Measurements from ENCODE around the gene IL16.

The IL16 gene

DNA sequence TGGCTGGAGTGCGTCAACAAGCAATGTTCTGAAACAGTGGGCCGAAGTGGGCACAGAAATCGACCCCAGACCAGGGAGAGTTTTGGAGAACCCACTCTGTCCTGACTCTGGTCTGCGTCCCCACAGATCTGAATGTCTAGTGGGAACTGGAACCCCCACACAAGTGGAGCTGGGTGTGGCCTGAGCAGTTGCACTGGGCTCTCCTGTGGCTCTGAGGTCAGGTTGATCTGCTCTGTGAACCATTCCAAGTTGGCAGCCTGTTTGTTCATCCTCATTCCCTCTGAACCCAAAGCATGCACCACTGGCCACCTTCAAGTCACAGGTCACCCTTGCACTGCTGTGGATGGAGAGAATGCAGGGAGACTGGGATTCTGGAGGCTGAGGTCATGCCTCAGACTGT, 66.8 kb downstream of the IL16 start:
- Histone ChIP-seq H3K27me3 (ENCODE audit: control insufficient read depth in 1 of 2, insufficient read depth in 2 of 2, low read length in 2 of 2) (peaks cover 6 to 7% of the 10 kb centered on the region in 2 donors), H3K9me3 (ENCODE audit: control insufficient read depth in 1 of 2, low read length in 2 of 2) (no peaks in the 10 kb centered on the region), H3K9ac (ENCODE audit: low read depth in 1 of 2, low read length in 2 of 2) (no peak overlapping the region), H3K4me3 (ENCODE audit: low read depth in 1 of 2, low read length in 2 of 2) (no peak overlapping the region), H3K36me3 (ENCODE audit: control insufficient read depth in 1 of 2, insufficient read depth in 2 of 2, low read length in 2 of 2) (no peaks in the 10 kb centered on the region), H3K4me1 (ENCODE audit: control insufficient read depth in 1 of 2, insufficient read depth in 2 of 2, low read length in 2 of 2) (peaks cover 11 to 14% of the 10 kb centered on the region in 2 donors), H3K27ac (ENCODE audit: low read depth, low read length) (no peak overlapping the region)

DNA sequence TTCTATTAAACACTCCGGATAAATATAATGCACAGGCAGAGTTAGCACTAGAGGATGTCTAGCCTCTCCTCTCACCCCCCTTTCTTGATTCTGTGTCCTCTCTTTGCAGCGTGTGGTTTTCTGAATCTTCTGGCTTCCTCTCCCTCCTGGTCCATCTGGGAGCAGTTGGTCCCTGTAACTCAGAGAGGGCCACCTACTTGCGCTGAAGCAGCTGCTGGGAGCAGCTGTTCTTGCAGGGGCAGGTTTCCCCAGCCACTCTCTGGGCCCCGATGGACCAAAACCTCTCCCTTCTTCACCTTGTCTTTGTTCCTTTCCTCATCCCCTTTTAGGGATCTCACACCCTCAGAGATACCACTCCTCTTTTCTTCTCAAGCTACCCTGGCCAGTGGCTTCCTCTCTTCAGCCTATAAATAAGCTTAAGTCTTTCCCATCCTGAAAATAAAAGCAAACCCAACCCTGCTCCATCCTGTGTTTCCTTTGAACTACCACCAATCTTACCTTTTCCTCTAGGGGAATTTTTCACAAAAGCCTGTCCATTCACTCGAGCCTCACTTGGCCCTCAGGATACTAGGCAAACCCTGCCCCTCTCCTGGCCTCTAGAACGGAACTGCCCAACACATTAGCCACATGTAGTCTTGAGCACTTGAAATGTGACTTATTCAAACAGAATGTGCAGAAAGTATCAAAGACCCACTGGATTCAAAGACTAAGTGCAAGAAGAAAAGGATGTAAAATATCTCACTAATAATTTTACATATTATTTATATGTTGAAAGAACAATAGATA, 67.6 kb downstream of the IL16 start:
- no peak overlapping the region for H3K9ac ChIP-seq (ENCODE audit: low read depth in 1 of 2, low read length in 2 of 2)

GRCh38 chr15:81265256-81265943, 68.7 kb downstream of the IL16 start:
- no peak overlapping the region for H3K9ac ChIP-seq (ENCODE audit: low read depth in 1 of 2, low read length in 2 of 2)
- peaks cover 11 to 14% of the 10 kb centered on the region in 2 donors for H3K4me1 ChIP-seq (ENCODE audit: control insufficient read depth in 1 of 2, insufficient read depth in 2 of 2, low read length in 2 of 2)
- H3K4me3 ChIP-seq (ENCODE audit: low read depth in 1 of 2, low read length in 2 of 2), result peak overlapping the region; percentile 19 to 43
- H3K27ac ChIP-seq (ENCODE audit: low read depth, low read length), result no peak overlapping the region
- H3K36me3 ChIP-seq (ENCODE audit: control insufficient read depth in 1 of 2, insufficient read depth in 2 of 2, low read length in 2 of 2), result no peaks in the 10 kb centered on the region
- peaks cover 4 to 7% of the 10 kb centered on the region in 2 donors for H3K27me3 ChIP-seq (ENCODE audit: control insufficient read depth in 1 of 2, insufficient read depth in 2 of 2, low read length in 2 of 2)
- H3K9me3 ChIP-seq (ENCODE audit: control insufficient read depth in 1 of 2, low read length in 2 of 2), result no peaks in the 10 kb centered on the region

More for the DNA sequence above, 67.6 kb downstream of the IL16 start:
- H3K9me3 ChIP-seq (ENCODE audit: control insufficient read depth in 1 of 2, low read length in 2 of 2), result no peaks in the 10 kb centered on the region
- H3K4me1 ChIP-seq (ENCODE audit: control insufficient read depth in 1 of 2, insufficient read depth in 2 of 2, low read length in 2 of 2), result peaks cover 11 to 14% of the 10 kb centered on the region in 2 donors
- no peak overlapping the region for H3K27ac ChIP-seq (ENCODE audit: low read depth, low read length)
- H3K36me3 ChIP-seq (ENCODE audit: control insufficient read depth in 1 of 2, insufficient read depth in 2 of 2, low read length in 2 of 2), result no peaks in the 10 kb centered on the region
- H3K27me3 ChIP-seq (ENCODE audit: control insufficient read depth in 1 of 2, insufficient read depth in 2 of 2, low read length in 2 of 2), result peaks cover 6 to 7% of the 10 kb centered on the region in 2 donors
- no peak overlapping the region for H3K4me3 ChIP-seq (ENCODE audit: low read depth in 1 of 2, low read length in 2 of 2)

DNA sequence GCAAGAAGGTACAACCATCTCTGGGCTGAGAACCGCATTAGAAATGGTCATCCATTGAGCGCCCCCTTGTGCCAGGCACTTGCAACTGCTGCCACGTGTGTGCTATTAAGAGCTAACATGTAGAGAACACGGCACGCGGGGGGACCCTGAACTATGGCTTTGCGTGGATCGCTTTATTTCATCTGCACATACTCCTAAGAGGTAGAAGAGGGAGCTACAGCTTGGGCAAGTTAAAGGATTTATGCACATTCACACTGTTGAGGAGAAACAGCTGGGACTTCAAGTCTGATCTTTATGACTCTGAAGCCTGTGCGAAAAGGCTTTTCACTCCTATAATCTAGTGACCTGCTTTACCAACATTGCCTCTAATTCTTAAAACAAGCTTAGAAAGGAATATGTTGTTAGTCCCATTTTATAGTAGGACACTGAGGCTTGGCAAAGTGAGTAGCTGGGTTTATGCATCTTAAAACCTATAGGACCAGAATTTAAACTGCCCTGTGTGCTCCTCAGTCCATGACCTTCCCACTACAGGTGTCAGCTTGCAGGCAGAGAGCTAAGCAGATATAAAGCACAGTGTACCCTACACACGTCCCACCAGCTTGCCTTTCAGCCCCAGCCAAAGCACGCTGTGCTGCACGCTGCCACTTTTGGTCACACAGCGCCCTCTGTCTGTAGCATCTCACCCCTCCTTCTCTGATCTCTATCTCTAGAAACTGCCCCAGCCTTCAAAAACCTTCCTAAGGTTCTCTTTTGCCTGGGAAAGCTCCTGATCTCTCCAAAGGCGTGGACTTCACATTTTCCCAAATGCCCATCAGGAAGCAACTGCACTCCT, 69.5 kb downstream of the IL16 start:
- Histone ChIP-seq H3K27ac (ENCODE audit: low read depth, low read length) (no peak overlapping the region), H3K9ac (ENCODE audit: low read depth in 1 of 2, low read length in 2 of 2) (no peak overlapping the region), H3K27me3 (ENCODE audit: control insufficient read depth in 1 of 2, insufficient read depth in 2 of 2, low read length in 2 of 2) (peaks cover 3 to 7% of the 10 kb centered on the region in 2 donors), H3K4me3 (ENCODE audit: low read depth in 1 of 2, low read length in 2 of 2) (peak overlapping the region; percentile 19 to 43), H3K9me3 (ENCODE audit: control insufficient read depth in 1 of 2, low read length in 2 of 2) (no peaks in the 10 kb centered on the region), H3K4me1 (ENCODE audit: control insufficient read depth in 1 of 2, insufficient read depth in 2 of 2, low read length in 2 of 2) (peaks cover 11 to 14% of the 10 kb centered on the region in 2 donors), H3K36me3 (ENCODE audit: control insufficient read depth in 1 of 2, insufficient read depth in 2 of 2, low read length in 2 of 2) (no peaks in the 10 kb centered on the region)

DNA sequence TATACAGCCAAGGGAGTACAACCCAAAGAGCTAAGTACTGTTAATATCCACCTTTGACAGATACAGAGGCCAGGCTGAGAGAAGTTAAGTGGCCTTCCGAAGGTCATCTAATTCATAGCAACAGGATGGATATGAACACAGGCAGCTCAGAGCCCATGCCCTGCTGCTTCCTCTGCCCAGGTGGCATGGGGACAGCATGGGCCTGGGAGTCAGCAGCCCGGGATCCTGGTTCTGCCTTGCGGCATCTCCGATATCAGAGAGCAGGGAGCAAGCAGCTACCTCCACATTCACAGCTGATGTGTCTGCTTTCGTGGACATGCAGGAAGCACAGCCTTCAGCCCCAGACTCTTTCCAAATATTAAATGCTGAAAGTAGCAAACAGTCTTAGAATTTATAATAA, 71.7 kb downstream of the IL16 start:
- H3K27ac ChIP-seq (ENCODE audit: low read depth, low read length), result no peak overlapping the region
- H3K4me1 ChIP-seq (ENCODE audit: control insufficient read depth in 1 of 2, insufficient read depth in 2 of 2, low read length in 2 of 2), result peaks cover 11 to 14% of the 10 kb centered on the region in 2 donors
- H3K27me3 ChIP-seq (ENCODE audit: control insufficient read depth in 1 of 2, insufficient read depth in 2 of 2, low read length in 2 of 2), result peaks cover 3 to 7% of the 10 kb centered on the region in 2 donors
- no peak overlapping the region for H3K9ac ChIP-seq (ENCODE audit: low read depth in 1 of 2, low read length in 2 of 2)
- H3K4me3 ChIP-seq (ENCODE audit: low read depth in 1 of 2, low read length in 2 of 2), result no peak overlapping the region
- H3K36me3 ChIP-seq (ENCODE audit: control insufficient read depth in 1 of 2, insufficient read depth in 2 of 2, low read length in 2 of 2), result no peaks in the 10 kb centered on the region
- H3K9me3 ChIP-seq (ENCODE audit: control insufficient read depth in 1 of 2, low read length in 2 of 2), result no peaks in the 10 kb centered on the region

- peaks cover 3 to 5% of the 10 kb centered on the region in 2 donors for H3K27me3 ChIP-seq (ENCODE audit: control insufficient read depth in 1 of 2, insufficient read depth in 2 of 2, low read length in 2 of 2)
- no peak overlapping the region for H3K27ac ChIP-seq (ENCODE audit: low read depth, low read length)
- H3K36me3 ChIP-seq (ENCODE audit: control insufficient read depth in 1 of 2, insufficient read depth in 2 of 2, low read length in 2 of 2), result no peaks in the 10 kb centered on the region
- H3K4me1 ChIP-seq (ENCODE audit: control insufficient read depth in 1 of 2, insufficient read depth in 2 of 2, low read length in 2 of 2), result peaks cover 11 to 14% of the 10 kb centered on the region in 2 donors
- no peak overlapping the region for H3K4me3 ChIP-seq (ENCODE audit: low read depth in 1 of 2, low read length in 2 of 2)
- H3K9ac ChIP-seq (ENCODE audit: low read depth in 1 of 2, low read length in 2 of 2), result no peak overlapping the region
- no peaks in the 10 kb centered on the region for H3K9me3 ChIP-seq (ENCODE audit: control insufficient read depth in 1 of 2, low read length in 2 of 2)
Observed at GRCh38 chr15:81268881-81269601, 72.4 kb downstream of the IL16 start.

- no peaks in the 10 kb centered on the region for H3K9me3 ChIP-seq (ENCODE audit: control insufficient read depth in 1 of 2, low read length in 2 of 2)
- peaks cover 11 to 12% of the 10 kb centered on the region in 2 donors for H3K4me1 ChIP-seq (ENCODE audit: control insufficient read depth in 1 of 2, insufficient read depth in 2 of 2, low read length in 2 of 2)
- H3K4me3 ChIP-seq (ENCODE audit: low read depth in 1 of 2, low read length in 2 of 2), result no peak overlapping the region
- H3K27ac ChIP-seq (ENCODE audit: low read depth, low read length), result no peak overlapping the region
- no peak overlapping the region for H3K9ac ChIP-seq (ENCODE audit: low read depth in 1 of 2, low read length in 2 of 2)
- no peaks in the 10 kb centered on the region for H3K36me3 ChIP-seq (ENCODE audit: control insufficient read depth in 1 of 2, insufficient read depth in 2 of 2, low read length in 2 of 2)
- peaks cover 0 to 2% of the 10 kb centered on the region in 2 donors for H3K27me3 ChIP-seq (ENCODE audit: control insufficient read depth in 1 of 2, insufficient read depth in 2 of 2, low read length in 2 of 2)
Observed at GRCh38 chr15:81270188-81270587, 73.5 kb downstream of the IL16 start.

DNA sequence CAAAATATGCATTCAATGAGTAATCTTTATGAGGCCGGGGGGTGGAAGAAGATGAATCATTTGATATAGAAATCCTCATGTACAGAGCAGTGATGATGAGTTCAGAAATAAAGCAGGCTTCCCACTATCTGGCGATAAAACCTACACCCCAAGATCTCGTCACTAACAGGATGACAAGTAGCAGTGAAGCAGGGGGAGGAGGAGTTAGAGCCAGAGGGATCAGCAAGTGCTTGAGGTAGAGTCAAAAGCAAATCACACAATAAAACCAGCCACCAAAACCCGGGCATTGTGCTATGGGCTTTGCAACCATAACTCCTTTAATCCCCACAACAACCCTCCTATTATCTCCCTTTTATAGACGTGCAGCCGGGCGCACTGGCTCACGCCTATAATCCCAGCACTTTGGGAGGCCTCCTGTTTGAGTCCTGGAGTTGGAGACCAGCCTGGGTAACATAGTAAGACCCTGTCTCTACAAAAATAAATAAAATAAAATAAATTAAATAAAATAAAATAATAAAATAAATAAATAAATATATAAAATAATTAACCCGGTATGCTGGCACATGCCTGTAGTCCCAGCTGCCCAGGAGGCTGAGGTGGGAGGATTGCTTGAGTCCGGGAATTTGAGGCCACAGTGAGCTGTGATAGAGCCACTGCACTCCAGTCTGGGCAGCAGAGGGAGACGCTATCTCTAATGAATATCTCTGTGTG, 74.3 kb downstream of the IL16 start:
- Histone ChIP-seq H3K4me1 (ENCODE audit: control insufficient read depth in 1 of 2, insufficient read depth in 2 of 2, low read length in 2 of 2) (peaks cover 4 to 5% of the 10 kb centered on the region in 2 donors), H3K4me3 (ENCODE audit: low read depth in 1 of 2, low read length in 2 of 2) (no peak overlapping the region), H3K36me3 (ENCODE audit: control insufficient read depth in 1 of 2, insufficient read depth in 2 of 2, low read length in 2 of 2) (no peaks in the 10 kb centered on the region), H3K9ac (ENCODE audit: low read depth in 1 of 2, low read length in 2 of 2) (no peak overlapping the region), H3K9me3 (ENCODE audit: control insufficient read depth in 1 of 2, low read length in 2 of 2) (no peaks in the 10 kb centered on the region), H3K27ac (ENCODE audit: low read depth, low read length) (no peak overlapping the region), H3K27me3 (ENCODE audit: control insufficient read depth in 1 of 2, insufficient read depth in 2 of 2, low read length in 2 of 2) (no peaks in the 10 kb centered on the region)

Data from duodenal mucosa (tissue), 2 donors.